22Rv1 (cell line): Measurements from ENCODE around the gene SMPX.

ENCODE experiments used
- H3K27ac ChIP-seq: fragments of 450-650 bp; 2 replicates; pipeline ENCODE4 v1.5.1; 2017
- CTCF ChIP-seq: fragments of 450-650 bp; IDR thresholded peaks from 2 replicates; pipeline ENCODE4 v1.5.1; 2017; ENCODE audit warnings: mild to moderate bottlenecking
- ZFX ChIP-seq: fragments of 450-650 bp; IDR thresholded peaks from 2 replicates; pipeline ENCODE4 v1.6.1; 2017; ENCODE audit warnings: antibody characterized with exemption, borderline replicate concordance

Gene SMPX

GRCh38 chrX:21678048-21678612 is 79.8 kb downstream of the SMPX start:
- no peak for TF ChIP-seq CTCF
- no peak for TF ChIP-seq ZFX
- H3K27ac ChIP-seq: no peak overlapping the region

GRCh38 chrX:21675931-21676330 is 82.0 kb downstream of the SMPX start:
- TF ChIP-seq CTCF (no peak), ZFX (no peak)

GRCh38 chrX:21674430-21675186 is 83.3 kb downstream of the SMPX start:
- H3K27ac ChIP-seq: no peak overlapping the region
- TF ChIP-seq CTCF: no peak
- TF ChIP-seq ZFX: no peak

More at GRCh38 chrX:21675931-21676330, 82.0 kb downstream of the SMPX start:
- H3K27ac ChIP-seq: no peak overlapping the region

- TF ChIP-seq ZFX (no peak), CTCF (no peak)
- H3K27ac ChIP-seq: no peak overlapping the region
Measured at GRCh38 chrX:21666679-21667078, 91.2 kb downstream of the SMPX start.

- no peak overlapping the region for H3K27ac ChIP-seq
- TF ChIP-seq CTCF: no peak
- TF ChIP-seq ZFX: no peak
Measured at GRCh38 chrX:21666252-21666651, 91.7 kb downstream of the SMPX start.

- TF ChIP-seq CTCF: no peak
- no peak for TF ChIP-seq ZFX
- H3K27ac ChIP-seq: no peak overlapping the region
Measured at GRCh38 chrX:21662761-21663160, 95.2 kb downstream of the SMPX start.

- TF ChIP-seq CTCF: no peak
- TF ChIP-seq ZFX: no peak
- no peak overlapping the region for H3K27ac ChIP-seq
Measured at GRCh38 chrX:21661316-21661715, 96.6 kb downstream of the SMPX start.
